ENCODE results near the gene UGT1A8. TPM values are rescaled to one million over a fixed set of nuclear protein-coding genes. Genes with fewer than 3 reads are reported as not detected.

UGT1A8 gene
- total and polyA plus RNA-seq, 2 donors (not counting 1 experiment from before 2014, with no cell fraction given) = not detected

- Histone ChIP-seq H3K9me3 (ENCODE audit: control insufficient read depth, insufficient read depth, low read depth, low read length) (no peaks in the 10 kb centered on the region), H4K20me1 (ENCODE audit: control insufficient read depth, extremely low read depth, insufficient read depth, low read length) (no peaks in the 10 kb centered on the region), H3K4me1 (ENCODE audit: control insufficient read depth, extremely low read depth, insufficient read depth, low read length) (no peaks in the 10 kb centered on the region), H3K79me2 (ENCODE audit: control insufficient read depth, insufficient read depth, low read length) (no peaks in the 10 kb centered on the region), H3K27ac (ENCODE audit: insufficient read depth, low read length) (no peak overlapping the region), H3K9ac (ENCODE audit: insufficient read depth, low read length) (no peak overlapping the region), H2AFZ (ENCODE audit: low read length) (no peak overlapping the region), H3K4me3 (replicated peaks in 1 of 4; ENCODE audit: control extremely low read depth in 1 of 4, insufficient read depth in 1 of 4, low read depth in 3 of 4, low read length in 4 of 4) (no peak overlapping the region), H3K36me3 (ENCODE audit: control insufficient read depth, insufficient read depth, low read length) (no peaks in the 10 kb centered on the region), H3K27me3 (ENCODE audit: control insufficient read depth, insufficient read depth, low read length) (no peaks in the 10 kb centered on the region), H3K4me2 (ENCODE audit: extremely low read depth, insufficient read depth, low read length) (no peak overlapping the region)
- peak in 1 of 2 donors; percentile 67 for DNase-seq (ENCODE audit: low read depth in 2 of 2)
- TF ChIP-seq EZH2 (IDR thresholded peaks at IDR 0.05; ENCODE audit: low read length, missing control alignments) (no peak), CTCF (conservative IDR thresholded peaks at IDR 0.05 in 1 of 2, IDR thresholded peaks at IDR 0.05 in 1 of 2; ENCODE audit: low read depth in 1 of 2, low read length in 2 of 2) (no peak)
Measured at GRCh38 chr2:233707940-233708644, 90.7 kb downstream of the UGT1A8 start.

DNA sequence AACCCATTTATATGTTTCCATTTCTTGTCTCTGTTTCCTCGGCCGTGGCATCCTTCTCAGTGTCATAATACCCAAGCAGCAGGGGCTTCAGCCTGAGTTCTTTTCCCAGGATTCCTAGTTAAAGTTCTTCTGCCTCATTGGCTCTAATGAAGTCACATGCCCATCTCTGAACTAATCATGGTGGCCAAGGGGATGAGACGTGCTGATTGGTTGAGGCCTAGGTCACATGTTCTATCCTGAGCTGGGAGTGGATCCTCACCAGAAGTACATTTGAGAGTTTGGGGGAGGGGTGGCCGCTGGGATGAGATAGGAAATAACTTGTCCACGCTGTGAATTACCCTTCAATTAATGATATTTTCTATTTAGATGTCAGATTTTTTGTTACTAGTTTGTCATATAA is 91.5 kb downstream of the UGT1A8 start:
- peaks cover under 1% of the 10 kb centered on the region for H3K27me3 ChIP-seq (ENCODE audit: control insufficient read depth, insufficient read depth, low read length)
- no peak overlapping the region for H3K4me2 ChIP-seq (ENCODE audit: extremely low read depth, insufficient read depth, low read length)
- TF ChIP-seq EZH2 (IDR thresholded peaks at IDR 0.05; ENCODE audit: low read length, missing control alignments) = no peak
- no peak for TF ChIP-seq CTCF (conservative IDR thresholded peaks at IDR 0.05 in 1 of 2, IDR thresholded peaks at IDR 0.05 in 1 of 2; ENCODE audit: low read depth in 1 of 2, low read length in 2 of 2)
- DNase-seq (ENCODE audit: low read depth in 2 of 2) = no peak
- H2AFZ ChIP-seq (ENCODE audit: low read length) = no peak overlapping the region
- no peaks in the 10 kb centered on the region for H4K20me1 ChIP-seq (ENCODE audit: control insufficient read depth, extremely low read depth, insufficient read depth, low read length)
- no peaks in the 10 kb centered on the region for H3K9me3 ChIP-seq (ENCODE audit: control insufficient read depth, insufficient read depth, low read depth, low read length)
- H3K4me3 ChIP-seq (replicated peaks in 1 of 4; ENCODE audit: control extremely low read depth in 1 of 4, insufficient read depth in 1 of 4, low read depth in 3 of 4, low read length in 4 of 4) = no peak overlapping the region
- no peak overlapping the region for H3K27ac ChIP-seq (ENCODE audit: insufficient read depth, low read length)
- no peaks in the 10 kb centered on the region for H3K79me2 ChIP-seq (ENCODE audit: control insufficient read depth, insufficient read depth, low read length)
- no peaks in the 10 kb centered on the region for H3K4me1 ChIP-seq (ENCODE audit: control insufficient read depth, extremely low read depth, insufficient read depth, low read length)
- H3K9ac ChIP-seq (ENCODE audit: insufficient read depth, low read length) = no peak overlapping the region
- H3K36me3 ChIP-seq (ENCODE audit: control insufficient read depth, insufficient read depth, low read length) = no peaks in the 10 kb centered on the region

- Histone ChIP-seq H2AFZ (ENCODE audit: low read length) (no peak overlapping the region), H3K36me3 (ENCODE audit: control insufficient read depth, insufficient read depth, low read length) (no peaks in the 10 kb centered on the region), H3K9me3 (ENCODE audit: control insufficient read depth, insufficient read depth, low read depth, low read length) (no peaks in the 10 kb centered on the region), H3K4me2 (ENCODE audit: extremely low read depth, insufficient read depth, low read length) (no peak overlapping the region), H3K4me3 (replicated peaks in 1 of 4; ENCODE audit: control extremely low read depth in 1 of 4, insufficient read depth in 1 of 4, low read depth in 3 of 4, low read length in 4 of 4) (no peak overlapping the region), H3K4me1 (ENCODE audit: control insufficient read depth, extremely low read depth, insufficient read depth, low read length) (no peaks in the 10 kb centered on the region), H3K9ac (ENCODE audit: insufficient read depth, low read length) (no peak overlapping the region), H3K27me3 (ENCODE audit: control insufficient read depth, insufficient read depth, low read length) (peaks cover 4% of the 10 kb centered on the region), H4K20me1 (ENCODE audit: control insufficient read depth, extremely low read depth, insufficient read depth, low read length) (no peaks in the 10 kb centered on the region), H3K79me2 (ENCODE audit: control insufficient read depth, insufficient read depth, low read length) (no peaks in the 10 kb centered on the region), H3K27ac (ENCODE audit: insufficient read depth, low read length) (no peak overlapping the region)
- TF ChIP-seq EZH2 (IDR thresholded peaks at IDR 0.05; ENCODE audit: low read length, missing control alignments) (no peak), CTCF (conservative IDR thresholded peaks at IDR 0.05 in 1 of 2, IDR thresholded peaks at IDR 0.05 in 1 of 2; ENCODE audit: low read depth in 1 of 2, low read length in 2 of 2) (peak; percentile 88 to 94)
- DNase-seq (ENCODE audit: low read depth in 2 of 2) = peak; percentile 64 to 67
Measured at GRCh38 chr2:233711312-233712008, 94.0 kb downstream of the UGT1A8 start.
